ENCODE results near the gene UGT1A8. TPM values are rescaled to one million over a fixed set of nuclear protein-coding genes. Genes with fewer than 3 reads are reported as not detected.

UGT1A8 gene
- total RNA-seq, 5 donors from 2014 or later (not counting 1 experiment from before 2014, with no cell fraction given) = not detected

DNA sequence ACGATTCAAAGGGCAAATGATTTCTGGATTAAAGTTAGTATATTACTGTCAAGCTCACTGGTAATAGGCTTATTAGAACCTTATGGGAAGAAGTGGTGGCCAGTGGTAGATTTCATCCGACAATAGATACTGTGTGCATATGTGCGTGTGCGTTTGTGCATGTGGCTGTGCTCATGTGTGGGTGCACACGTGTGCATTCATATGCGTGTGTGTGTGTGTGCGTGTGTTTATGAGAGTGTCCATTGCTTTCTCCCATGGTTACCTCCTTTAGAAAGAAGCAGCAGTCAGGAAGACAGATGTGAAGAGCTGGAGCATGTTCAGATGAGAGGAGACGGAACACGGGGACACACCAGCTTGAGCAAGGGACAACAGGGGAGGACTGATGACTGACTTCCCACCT is 151.8 kb downstream of the UGT1A8 start:
- Mint-ChIP-seq H3K27ac (no peak overlapping the region), H3K4me3 (no peak overlapping the region), H3K9me3 (no peaks in the 10 kb centered on the region), H3K27me3 (peaks cover 27 to 29% of the 10 kb centered on the region in 2 donors), H3K36me3 (no peaks in the 10 kb centered on the region), H3K4me1 (no peaks in the 10 kb centered on the region)
- ATAC-seq (replicated peaks in 1 of 4) (no peak), DNase-seq (no peak)
- 90% methylated on average over 8 of the region's 9 CpGs for WGBS (ENCODE audit: insufficient coverage)
- no peak overlapping the region for H3K4me3 ChIP-seq (ENCODE audit: control insufficient read depth in 1 of 2, extremely low read depth in 1 of 2, low read length in 1 of 2)
- H3K36me3 ChIP-seq (ENCODE audit: control insufficient read depth in 2 of 2, extremely low read depth in 1 of 2, insufficient read depth in 1 of 2, low read length in 1 of 2) = no peaks in the 10 kb centered on the region
- H3K9me3 ChIP-seq = no peaks in the 10 kb centered on the region
- POLR2A ChIA-PET = interaction anchor here in 1 of 2 donors (0.6 kb wide), 1 partner anchor 282 kb away, joined by 3 read pairs; no protein-coding TSS in a partner anchor
- CTCF ChIA-PET = no interaction called here
- no peak overlapping the region for H3K27ac ChIP-seq (ENCODE audit: low read length)
- H3K4me1 ChIP-seq (ENCODE audit: control insufficient read depth in 1 of 2, extremely low read depth in 1 of 2, insufficient read depth in 2 of 2, low read length in 2 of 2) = no peaks in the 10 kb centered on the region
- H3K27me3 ChIP-seq (replicated peaks in 1 of 2; ENCODE audit: control insufficient read depth in 2 of 2, extremely low read depth in 1 of 2, insufficient read depth in 2 of 2, low read length in 1 of 2) = peaks cover 0 to 17% of the 10 kb centered on the region in 2 experiments

DNA sequence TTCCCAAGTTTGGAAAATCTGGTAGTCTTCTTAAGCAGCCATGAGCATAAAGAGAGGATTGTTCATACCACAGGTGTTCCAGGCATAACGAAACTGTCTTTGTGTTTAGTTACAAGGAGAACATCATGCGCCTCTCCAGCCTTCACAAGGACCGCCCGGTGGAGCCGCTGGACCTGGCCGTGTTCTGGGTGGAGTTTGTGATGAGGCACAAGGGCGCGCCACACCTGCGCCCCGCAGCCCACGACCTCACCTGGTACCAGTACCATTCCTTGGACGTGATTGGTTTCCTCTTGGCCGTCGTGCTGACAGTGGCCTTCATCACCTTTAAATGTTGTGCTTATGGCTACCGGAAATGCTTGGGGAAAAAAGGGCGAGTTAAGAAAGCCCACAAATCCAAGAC is 154.7 kb downstream of the UGT1A8 start:
- H3K36me3 Mint-ChIP-seq = no peaks in the 10 kb centered on the region
- H3K9me3 Mint-ChIP-seq = peaks cover 3 to 13% (median 7%) of the 10 kb centered on the region in 3 donors
- H3K27me3 Mint-ChIP-seq = peaks cover 18 to 21% of the 10 kb centered on the region in 2 donors
- no peak overlapping the region for H3K27ac ChIP-seq (ENCODE audit: low read length)
- no peaks in the 10 kb centered on the region for H3K36me3 ChIP-seq (ENCODE audit: control insufficient read depth in 2 of 2, extremely low read depth in 1 of 2, insufficient read depth in 1 of 2, low read length in 1 of 2)
- H3K27ac Mint-ChIP-seq = no peak overlapping the region
- no peaks in the 10 kb centered on the region for H3K4me1 ChIP-seq (ENCODE audit: control insufficient read depth in 1 of 2, extremely low read depth in 1 of 2, insufficient read depth in 2 of 2, low read length in 2 of 2)
- H3K27me3 ChIP-seq (replicated peaks in 1 of 2; ENCODE audit: control insufficient read depth in 2 of 2, extremely low read depth in 1 of 2, insufficient read depth in 2 of 2, low read length in 1 of 2) = peaks cover 0 to 18% of the 10 kb centered on the region in 2 experiments
- H3K4me3 Mint-ChIP-seq = no peak overlapping the region
- H3K4me1 Mint-ChIP-seq = no peaks in the 10 kb centered on the region
- ChIA-PET POLR2A (no interaction called here), CTCF (no interaction called here)
- DNase-seq (no peak), ATAC-seq (replicated peaks in 1 of 4) (no peak)
- 95% methylated on average over 10 of the region's 16 CpGs for WGBS (ENCODE audit: insufficient coverage)
- H3K4me3 ChIP-seq (ENCODE audit: control insufficient read depth in 1 of 2, extremely low read depth in 1 of 2, low read length in 1 of 2) = no peak overlapping the region
- H3K9me3 ChIP-seq = no peaks in the 10 kb centered on the region

DNA sequence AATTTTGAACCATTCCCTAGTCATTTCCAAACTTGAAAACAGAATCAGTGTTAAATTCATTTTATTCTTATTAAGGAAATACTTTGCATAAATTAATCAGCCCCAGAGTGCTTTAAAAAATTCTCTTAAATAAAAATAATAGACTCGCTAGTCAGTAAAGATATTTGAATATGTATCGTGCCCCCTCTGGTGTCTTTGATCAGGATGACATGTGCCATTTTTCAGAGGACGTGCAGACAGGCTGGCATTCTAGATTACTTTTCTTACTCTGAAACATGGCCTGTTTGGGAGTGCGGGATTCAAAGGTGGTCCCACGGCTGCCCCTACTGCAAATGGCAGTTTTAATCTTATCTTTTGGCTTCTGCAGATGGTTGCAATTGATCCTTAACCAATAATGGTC is 155.2 kb downstream of the UGT1A8 start:
- ChIA-PET POLR2A (no interaction called here), CTCF (no interaction called here)
- Mint-ChIP-seq H3K27me3 (peaks cover 16 to 18% of the 10 kb centered on the region in 2 donors), H3K4me1 (no peaks in the 10 kb centered on the region), H3K36me3 (no peaks in the 10 kb centered on the region), H3K4me3 (no peak overlapping the region), H3K27ac (no peak overlapping the region), H3K9me3 (peaks cover 3 to 13% (median 7%) of the 10 kb centered on the region in 3 donors)
- whole genome bisulfite sequencing (ENCODE audit: insufficient coverage) = 78% methylated on average over 4 of the region's 5 CpGs
- Histone ChIP-seq H3K27ac (ENCODE audit: low read length) (no peak overlapping the region), H3K36me3 (ENCODE audit: control insufficient read depth in 2 of 2, extremely low read depth in 1 of 2, insufficient read depth in 1 of 2, low read length in 1 of 2) (no peaks in the 10 kb centered on the region), H3K27me3 (replicated peaks in 1 of 2; ENCODE audit: control insufficient read depth in 2 of 2, extremely low read depth in 1 of 2, insufficient read depth in 2 of 2, low read length in 1 of 2) (peaks cover 0 to 19% of the 10 kb centered on the region in 2 experiments), H3K4me3 (ENCODE audit: control insufficient read depth in 1 of 2, extremely low read depth in 1 of 2, low read length in 1 of 2) (no peak overlapping the region), H3K9me3 (no peaks in the 10 kb centered on the region), H3K4me1 (ENCODE audit: control insufficient read depth in 1 of 2, extremely low read depth in 1 of 2, insufficient read depth in 2 of 2, low read length in 2 of 2) (no peaks in the 10 kb centered on the region)
- ATAC-seq (replicated peaks in 1 of 4) = no peak
- DNase-seq = no peak

DNA sequence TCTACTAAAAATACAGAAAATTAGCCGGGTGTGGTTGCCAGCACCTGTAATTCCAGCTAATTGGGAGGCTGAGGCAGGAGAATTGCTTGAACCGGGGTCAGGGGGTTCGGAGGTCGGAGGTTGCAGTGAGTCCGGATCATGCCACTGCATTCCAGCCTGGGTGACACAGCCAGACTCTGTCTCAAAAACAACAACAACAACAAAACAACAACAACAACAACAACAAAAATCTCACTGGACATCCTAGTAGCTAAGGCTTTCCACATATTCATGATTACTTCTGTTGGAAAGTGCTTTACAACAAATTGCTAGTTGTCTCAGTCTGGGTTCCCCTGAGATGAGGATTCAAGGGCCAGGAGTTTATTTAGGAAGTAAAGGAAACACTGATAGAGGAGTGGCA is 156.4 kb downstream of the UGT1A8 start:
- H3K27me3 Mint-ChIP-seq = peaks cover 16 to 25% of the 10 kb centered on the region in 2 donors
- Histone ChIP-seq H3K4me1 (ENCODE audit: control insufficient read depth in 1 of 2, extremely low read depth in 1 of 2, insufficient read depth in 2 of 2, low read length in 2 of 2) (no peaks in the 10 kb centered on the region), H3K4me3 (ENCODE audit: control insufficient read depth in 1 of 2, extremely low read depth in 1 of 2, low read length in 1 of 2) (no peak overlapping the region), H3K9me3 (no peaks in the 10 kb centered on the region), H3K36me3 (ENCODE audit: control insufficient read depth in 2 of 2, extremely low read depth in 1 of 2, insufficient read depth in 1 of 2, low read length in 1 of 2) (no peaks in the 10 kb centered on the region), H3K27me3 (replicated peaks in 1 of 2; ENCODE audit: control insufficient read depth in 2 of 2, extremely low read depth in 1 of 2, insufficient read depth in 2 of 2, low read length in 1 of 2) (peaks cover 0 to 20% of the 10 kb centered on the region in 2 experiments), H3K27ac (ENCODE audit: low read length) (no peak overlapping the region)
- ChIA-PET POLR2A (no interaction called here), CTCF (no interaction called here)
- 85% methylated on average over 5 of the region's 5 CpGs for WGBS (ENCODE audit: insufficient coverage)
- ATAC-seq (replicated peaks in 1 of 4) (no peak), DNase-seq (no peak)
- H3K27ac Mint-ChIP-seq = no peak overlapping the region
- no peaks in the 10 kb centered on the region for H3K4me1 Mint-ChIP-seq
- H3K36me3 Mint-ChIP-seq = no peaks in the 10 kb centered on the region
- peaks cover 3 to 13% (median 7%) of the 10 kb centered on the region in 3 donors for H3K9me3 Mint-ChIP-seq
- H3K4me3 Mint-ChIP-seq = no peak overlapping the region

DNA sequence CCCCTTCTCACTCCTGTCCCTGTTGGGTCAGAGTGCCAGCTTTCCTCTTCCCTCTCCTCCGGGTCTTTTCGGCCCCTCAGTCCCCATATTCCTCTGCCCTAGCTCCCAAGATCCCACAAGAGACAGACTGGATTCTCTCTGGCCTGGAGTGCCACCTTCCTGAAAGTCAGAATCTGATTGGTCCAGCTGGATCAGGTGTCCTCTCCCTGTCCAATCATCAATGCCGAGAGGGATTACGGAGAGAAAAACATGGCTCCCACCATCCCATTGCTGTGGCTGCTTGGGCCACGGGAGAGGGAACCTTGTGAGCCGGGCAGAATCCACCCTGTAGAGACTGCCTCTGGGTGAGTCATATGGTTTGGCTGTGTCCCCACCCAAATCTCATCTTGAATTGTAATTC is 158.0 kb downstream of the UGT1A8 start:
- 87% methylated on average over 2 of the region's 6 CpGs for WGBS (ENCODE audit: insufficient coverage)
- Histone ChIP-seq H3K27ac (ENCODE audit: low read length) (no peak overlapping the region), H3K4me3 (ENCODE audit: control insufficient read depth in 1 of 2, extremely low read depth in 1 of 2, low read length in 1 of 2) (no peak overlapping the region), H3K27me3 (replicated peaks in 1 of 2; ENCODE audit: control insufficient read depth in 2 of 2, extremely low read depth in 1 of 2, insufficient read depth in 2 of 2, low read length in 1 of 2) (peaks cover 0 to 24% of the 10 kb centered on the region in 2 experiments), H3K4me1 (ENCODE audit: control insufficient read depth in 1 of 2, extremely low read depth in 1 of 2, insufficient read depth in 2 of 2, low read length in 2 of 2) (no peaks in the 10 kb centered on the region), H3K36me3 (ENCODE audit: control insufficient read depth in 2 of 2, extremely low read depth in 1 of 2, insufficient read depth in 1 of 2, low read length in 1 of 2) (no peaks in the 10 kb centered on the region), H3K9me3 (no peaks in the 10 kb centered on the region)
- no peak overlapping the region for H3K27ac Mint-ChIP-seq
- no peaks in the 10 kb centered on the region for H3K36me3 Mint-ChIP-seq
- ATAC-seq (replicated peaks in 1 of 4) (no peak), DNase-seq (no peak)
- H3K4me1 Mint-ChIP-seq = no peaks in the 10 kb centered on the region
- H3K4me3 Mint-ChIP-seq = no peak overlapping the region
- ChIA-PET CTCF (no interaction called here), POLR2A (no interaction called here)
- H3K9me3 Mint-ChIP-seq = peaks cover 3 to 13% (median 7%) of the 10 kb centered on the region in 3 donors
- H3K27me3 Mint-ChIP-seq = peaks cover 23 to 26% of the 10 kb centered on the region in 2 donors

DNA sequence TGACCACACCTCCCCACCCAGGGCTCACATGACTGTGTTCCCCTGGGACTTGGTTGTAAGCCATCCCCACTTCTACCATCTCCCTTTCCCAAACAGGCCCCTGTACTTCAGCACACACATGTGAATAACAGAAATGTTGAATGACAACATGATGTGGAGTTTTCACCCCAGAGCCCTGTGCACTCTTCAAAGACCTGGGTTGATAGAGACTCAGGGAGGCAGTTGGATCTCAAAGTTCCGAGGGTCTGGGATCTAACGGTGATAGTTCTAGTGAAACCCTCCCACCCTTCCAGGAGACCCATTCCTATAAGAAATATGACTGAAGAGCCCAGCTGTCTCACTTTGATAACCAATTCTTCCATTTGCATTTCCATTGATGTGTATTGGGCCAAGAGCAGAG is 160.6 kb downstream of the UGT1A8 start, which contains the start of gene MROH2A:
MROH2A (plus strand) TSS at position 301 of the 400 bp plus-strand sequence. CDS start 1,029 bp downstream, outside the sequence.
- Histone ChIP-seq H3K36me3 (ENCODE audit: control insufficient read depth in 2 of 2, extremely low read depth in 1 of 2, insufficient read depth in 1 of 2, low read length in 1 of 2) (no peaks in the 10 kb centered on the region), H3K4me1 (ENCODE audit: control insufficient read depth in 1 of 2, extremely low read depth in 1 of 2, insufficient read depth in 2 of 2, low read length in 2 of 2) (no peaks in the 10 kb centered on the region), H3K27me3 (replicated peaks in 1 of 2; ENCODE audit: control insufficient read depth in 2 of 2, extremely low read depth in 1 of 2, insufficient read depth in 2 of 2, low read length in 1 of 2) (peaks cover 0 to 22% of the 10 kb centered on the region in 2 experiments), H3K4me3 (ENCODE audit: control insufficient read depth in 1 of 2, extremely low read depth in 1 of 2, low read length in 1 of 2) (no peak within 1 kb of the TSS), H3K9me3 (no peaks in the 10 kb centered on the region), H3K27ac (ENCODE audit: low read length) (no peak within 1 kb of the TSS)
- Mint-ChIP-seq H3K4me3 (no peak within 1 kb of the TSS), H3K36me3 (no peaks in the 10 kb centered on the region), H3K27ac (no peak within 1 kb of the TSS), H3K9me3 (peaks cover 3 to 13% (median 7%) of the 10 kb centered on the region in 3 donors), H3K27me3 (peaks cover 24 to 32% of the 10 kb centered on the region in 2 donors), H3K4me1 (no peaks in the 10 kb centered on the region)
- ATAC-seq (replicated peaks in 1 of 4) (no peak), DNase-seq (no peak)
- no CpG with 5 or more reads among the region's 2 CpGs for WGBS (ENCODE audit: insufficient coverage)
- CTCF ChIA-PET = no interaction called here
- POLR2A ChIA-PET = no interaction called here

DNA sequence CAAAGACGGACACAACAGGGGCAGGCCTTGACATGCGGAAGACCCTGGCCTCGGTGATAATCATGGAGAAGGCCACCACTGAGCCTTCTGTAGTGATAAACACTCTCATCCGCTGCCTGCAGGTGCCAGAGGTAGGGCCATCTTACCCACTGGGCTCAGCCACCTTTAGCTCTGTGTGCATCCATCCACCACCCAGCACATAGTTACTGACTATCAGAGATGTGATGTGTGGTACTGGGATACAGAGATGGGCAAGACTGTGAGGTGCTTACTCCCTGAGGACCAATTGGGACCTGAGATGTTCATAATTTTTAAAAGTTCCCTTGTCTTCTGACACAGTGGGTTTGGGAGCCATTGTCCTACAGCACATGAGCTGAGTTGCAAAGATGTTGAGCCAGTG is 162.3 kb downstream of the UGT1A8 start:
- ChIA-PET POLR2A (no interaction called here), CTCF (interaction anchor here in 1 of 2 donors (0.6 kb wide), 1 partner anchor 1354 kb away, joined by 3 read pairs; no protein-coding TSS in a partner anchor)
- Mint-ChIP-seq H3K36me3 (no peaks in the 10 kb centered on the region), H3K9me3 (peaks cover 3 to 13% (median 7%) of the 10 kb centered on the region in 3 donors), H3K4me1 (no peaks in the 10 kb centered on the region), H3K4me3 (no peak overlapping the region), H3K27ac (no peak overlapping the region), H3K27me3 (peaks cover 29 to 37% of the 10 kb centered on the region in 2 donors)
- H3K4me3 ChIP-seq (ENCODE audit: control insufficient read depth in 1 of 2, extremely low read depth in 1 of 2, low read length in 1 of 2) = no peak overlapping the region
- H3K36me3 ChIP-seq (ENCODE audit: control insufficient read depth in 2 of 2, extremely low read depth in 1 of 2, insufficient read depth in 1 of 2, low read length in 1 of 2) = no peaks in the 10 kb centered on the region
- 71% methylated on average over 3 of the region's 4 CpGs for WGBS (ENCODE audit: insufficient coverage)
- no peaks in the 10 kb centered on the region for H3K4me1 ChIP-seq (ENCODE audit: control insufficient read depth in 1 of 2, extremely low read depth in 1 of 2, insufficient read depth in 2 of 2, low read length in 2 of 2)
- DNase-seq = no peak
- ATAC-seq (replicated peaks in 1 of 4) = no peak
- H3K9me3 ChIP-seq = no peaks in the 10 kb centered on the region
- peaks cover 0 to 26% of the 10 kb centered on the region in 2 experiments for H3K27me3 ChIP-seq (replicated peaks in 1 of 2; ENCODE audit: control insufficient read depth in 2 of 2, extremely low read depth in 1 of 2, insufficient read depth in 2 of 2, low read length in 1 of 2)
- H3K27ac ChIP-seq (ENCODE audit: low read length) = no peak overlapping the region

Data from T-cell (primary cell).